HEK293 (cell line): ENCODE measurements around the gene AIF1.

ENCODE experiments used
- CTCF ChIA-PET: fragments of 350-600 bp; formaldehyde crosslinking; extraction: SDS; loops from one replicate; lab custom pipeline; 2021; ENCODE audit warnings: antibody characterized with exemption; lab: Yijun Ruan, JAX
- POLR2A ChIA-PET: fragments of 300-600 bp; formaldehyde crosslinking; extraction: SDS; loops from one replicate; lab custom pipeline; 2020; ENCODE audit warnings: antibody characterized with exemption, inconsistent platforms; lab: Yijun Ruan, JAX
- H3K27ac ChIP-seq: fragments of 200-500 bp; sonication (Bioruptor generic); 2 replicates; pipeline ENCODE4 v1.5.1; 2014; ENCODE audit warnings: low read depth, low read length, control low read depth, inconsistent platforms; ENCODE audit errors: extremely low read depth
- H3K36me3 ChIP-seq, 2 experiments: fragments of 200-500 bp in 1 of 2; sonication (Bioruptor generic) in 1 of 2; 1 replicate in 1 of 2; 2 replicates in 1 of 2; pipeline ENCODE4 v1.5.1; 2014 to 2017; ENCODE audit warnings: inconsistent platforms in 2 of 2, low read length in 2 of 2; ENCODE audit not compliant: control insufficient read depth in 2 of 2, insufficient read depth in 1 of 2
- H3K4me1 ChIP-seq: fragments of 200-500 bp; sonication (Bioruptor generic); 2 replicates; pipeline ENCODE4 v1.5.1; 2014; ENCODE audit warnings: mild to moderate bottlenecking, low read length, inconsistent platforms; ENCODE audit not compliant: control insufficient read depth, insufficient read depth
- H3K4me3 ChIP-seq: 2 replicates; pipeline ENCODE4 v1.5.1; 2011; ENCODE audit warnings: low read depth, mild to moderate bottlenecking, control low read depth, low read length, moderate library complexity
- H3K9me3 ChIP-seq: fragments of 200-500 bp; sonication (Bioruptor generic); 2 replicates; pipeline ENCODE4 v1.5.1; 2014; ENCODE audit warnings: low read depth, low read length, inconsistent platforms; ENCODE audit not compliant: control insufficient read depth, insufficient read depth
- OSR2 ChIP-seq: fragments of 450-650 bp; formaldehyde crosslinking; IDR thresholded peaks from 2 replicates; pipeline ENCODE4 v1.5.1; 2016; ENCODE audit warnings: missing biosample characterization, missing genetic modification characterization
- ZNF184 ChIP-seq: fragments of 450-650 bp; IDR thresholded peaks from 2 replicates; pipeline ENCODE4 v1.5.1; 2018; ENCODE audit warnings: missing biosample characterization, mild to moderate bottlenecking, missing genetic modification characterization
- ZNF366 ChIP-seq: fragments of 450-650 bp; formaldehyde crosslinking; conservative IDR thresholded peaks from 2 replicates; pipeline ENCODE4 v1.5.1; 2016; ENCODE audit warnings: missing biosample characterization, missing genetic modification characterization
- ZNF37A ChIP-seq: fragments of 450-650 bp; IDR thresholded peaks from 2 replicates; pipeline ENCODE4 v1.5.1; 2018; ENCODE audit warnings: missing biosample characterization, missing genetic modification characterization
- ZNF394 ChIP-seq: fragments of 450-650 bp; formaldehyde crosslinking; IDR thresholded peaks from 2 replicates; pipeline ENCODE4 v1.5.1; 2016; ENCODE audit warnings: missing biosample characterization, missing genetic modification characterization, mild to moderate bottlenecking, moderate library complexity, borderline replicate concordance
- ZNF404 ChIP-seq: fragments of 450-650 bp; formaldehyde crosslinking; IDR thresholded peaks from 2 replicates; pipeline ENCODE4 v1.5.1; 2017; ENCODE audit warnings: missing biosample characterization, missing genetic modification characterization
- ZNF423 ChIP-seq: fragments of 450-650 bp; formaldehyde crosslinking; IDR thresholded peaks from 2 replicates; pipeline ENCODE4 v1.5.1; 2016; ENCODE audit warnings: missing biosample characterization, missing genetic modification characterization
- ZNF549 ChIP-seq: fragments of 450-650 bp; IDR thresholded peaks from 2 replicates; pipeline ENCODE4 v1.5.1; 2018; ENCODE audit warnings: missing biosample characterization, missing genetic modification characterization, mild to moderate bottlenecking, inconsistent platforms, moderate library complexity
- ZNF555 ChIP-seq: fragments of 450-650 bp; formaldehyde crosslinking; conservative IDR thresholded peaks from 2 replicates; pipeline ENCODE4 v1.5.1; 2017; ENCODE audit warnings: missing biosample characterization, mild to moderate bottlenecking, missing genetic modification characterization, inconsistent platforms
- ZNF747 ChIP-seq: fragments of 450-650 bp; formaldehyde crosslinking; IDR thresholded peaks from 2 replicates; pipeline ENCODE4 v1.5.1; 2016; ENCODE audit warnings: missing biosample characterization, missing genetic modification characterization
- ZNF768 ChIP-seq: fragments of 450-650 bp; formaldehyde crosslinking; IDR thresholded peaks from 2 replicates; pipeline ENCODE4 v1.5.1; 2018; ENCODE audit warnings: missing biosample characterization, mild to moderate bottlenecking, missing genetic modification characterization
- ZNF830 ChIP-seq: fragments of 450-650 bp; IDR thresholded peaks from 2 replicates; pipeline ENCODE4 v1.5.0; 2018; ENCODE audit warnings: missing biosample characterization, missing genetic modification characterization, low read depth, mild to moderate bottlenecking, moderate library complexity
- ZXDB ChIP-seq: fragments of 450-650 bp; formaldehyde crosslinking; IDR thresholded peaks from 2 replicates; pipeline ENCODE4 v1.5.1; 2016; ENCODE audit warnings: missing biosample characterization, missing genetic modification characterization
- TF ChIP-seq, protein P1 (sequence below): fragments of 450-650 bp; formaldehyde crosslinking; IDR thresholded peaks from 2 replicates; pipeline ENCODE4 v1.5.1; 2016; ENCODE audit warnings: missing biosample characterization, missing genetic modification characterization, borderline replicate concordance
- TF ChIP-seq, protein P2 (sequence below): fragments of 450-650 bp; formaldehyde crosslinking; IDR thresholded peaks from 2 replicates; pipeline ENCODE4 v1.5.1; 2017; ENCODE audit warnings: missing biosample characterization, missing genetic modification characterization
- TF ChIP-seq, protein P3 (sequence below): fragments of 450-650 bp; formaldehyde crosslinking; IDR thresholded peaks from 2 replicates; pipeline ENCODE4 v1.5.1; 2016; ENCODE audit warnings: missing biosample characterization, missing genetic modification characterization
- TF ChIP-seq, protein P4 (sequence below): sonication (generic); formaldehyde crosslinking; IDR thresholded peaks from 2 replicates; pipeline ENCODE4 v1.8.1; 2022; ENCODE audit warnings: mild to moderate bottlenecking, moderate library complexity, missing genetic modification reagents
- TF ChIP-seq, protein P5 (sequence below): fragments of 450-650 bp; formaldehyde crosslinking; IDR thresholded peaks from 2 replicates; pipeline ENCODE4 v1.5.1; 2016; ENCODE audit warnings: missing biosample characterization, missing genetic modification characterization, borderline replicate concordance

Gene AIF1

DNA sequence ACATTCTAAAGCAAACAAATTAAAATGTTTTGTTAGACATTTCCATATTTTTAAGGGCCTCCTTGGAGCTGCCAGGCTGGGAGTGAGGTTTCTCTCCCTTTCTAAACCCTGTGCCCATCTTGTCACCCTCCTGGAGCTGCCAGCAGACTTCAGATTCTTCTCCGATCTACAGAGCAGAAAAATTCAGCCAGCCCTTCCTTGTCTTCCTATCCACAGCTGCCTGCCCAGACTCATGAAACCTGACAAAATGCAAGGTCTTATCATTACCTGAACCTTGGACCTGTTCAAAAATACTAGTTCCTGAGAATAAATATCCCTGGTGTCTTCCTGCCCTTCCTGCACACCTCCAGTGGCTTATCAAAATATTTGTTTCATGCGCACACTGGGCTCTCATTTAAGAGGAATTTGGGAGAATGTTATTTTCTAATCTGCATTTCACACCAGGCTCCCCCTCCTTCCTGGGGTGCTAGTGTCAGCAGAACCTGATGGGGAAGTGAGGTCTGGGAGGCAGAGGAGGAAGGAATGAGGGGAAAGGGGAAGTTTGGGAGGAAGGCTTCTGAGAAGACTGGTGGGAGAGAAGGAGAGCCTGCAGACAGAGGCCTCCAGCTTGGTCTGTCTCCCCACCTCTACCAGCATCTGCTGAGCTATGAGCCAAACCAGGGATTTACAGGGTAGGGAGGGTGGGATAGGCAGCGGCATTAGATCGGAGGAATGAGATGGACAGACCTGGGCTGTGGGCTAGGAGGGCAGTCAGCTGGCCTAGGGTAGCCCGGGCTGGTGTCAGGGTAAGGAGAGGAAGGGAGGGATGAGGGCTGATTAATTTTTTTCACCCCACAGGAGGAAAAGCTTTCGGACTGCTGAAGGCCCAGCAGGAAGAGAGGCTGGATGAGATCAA lies at the start of gene AIF1:
Gene AIF1 (plus strand): TSS at position 551 of the 895 bp plus-strand sequence. CDS start 96 bp downstream, at position 647.
- CTCF ChIA-PET, result interaction anchor here (0.9 to 3.7 kb wide), 3 partner anchors 16 to 1192 kb away, joined by 3 to 22 read pairs (median 5); no protein-coding TSS in a partner anchor
- H3K4me3 ChIP-seq, result no peak within 1 kb of the TSS
- H3K4me1 ChIP-seq, result peaks cover 3% of the 10 kb centered on the region; the same call in 1 of the 2 replicates
- no peaks in the 10 kb centered on the region for H3K36me3 ChIP-seq
- TF ChIP-seq ZNF555 (tag by site-specific recombination) (no peak), ZNF404 (tag by site-specific recombination) (no peak), ZNF394 (tag by site-specific recombination) (no peak), OSR2 (tag by site-specific recombination) (no peak), ZNF184 (tag by site-specific recombination) (no peak), ZNF549 (tag by site-specific recombination) (no peak), ZNF768 (tag by site-specific recombination) (no peak), ZNF423 (no peak), ZXDB (tag by site-specific recombination) (no peak), ZNF747 (no peak), ZNF830 (tag by site-specific recombination) (no peak), ZNF37A (tag by site-specific recombination) (no peak), ZNF366 (tag by site-specific recombination) (no peak)
- TF ChIP-seq, protein P1, sequence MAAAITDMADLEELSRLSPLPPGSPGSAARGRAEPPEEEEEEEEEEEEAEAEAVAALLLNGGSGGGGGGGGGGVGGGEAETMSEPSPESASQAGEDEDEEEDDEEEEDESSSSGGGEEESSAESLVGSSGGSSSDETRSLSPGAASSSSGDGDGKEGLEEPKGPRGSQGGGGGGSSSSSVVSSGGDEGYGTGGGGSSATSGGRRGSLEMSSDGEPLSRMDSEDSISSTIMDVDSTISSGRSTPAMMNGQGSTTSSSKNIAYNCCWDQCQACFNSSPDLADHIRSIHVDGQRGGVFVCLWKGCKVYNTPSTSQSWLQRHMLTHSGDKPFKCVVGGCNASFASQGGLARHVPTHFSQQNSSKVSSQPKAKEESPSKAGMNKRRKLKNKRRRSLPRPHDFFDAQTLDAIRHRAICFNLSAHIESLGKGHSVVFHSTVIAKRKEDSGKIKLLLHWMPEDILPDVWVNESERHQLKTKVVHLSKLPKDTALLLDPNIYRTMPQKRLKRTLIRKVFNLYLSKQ (tag by site-specific recombination), result no peak
- TF ChIP-seq, protein P2, sequence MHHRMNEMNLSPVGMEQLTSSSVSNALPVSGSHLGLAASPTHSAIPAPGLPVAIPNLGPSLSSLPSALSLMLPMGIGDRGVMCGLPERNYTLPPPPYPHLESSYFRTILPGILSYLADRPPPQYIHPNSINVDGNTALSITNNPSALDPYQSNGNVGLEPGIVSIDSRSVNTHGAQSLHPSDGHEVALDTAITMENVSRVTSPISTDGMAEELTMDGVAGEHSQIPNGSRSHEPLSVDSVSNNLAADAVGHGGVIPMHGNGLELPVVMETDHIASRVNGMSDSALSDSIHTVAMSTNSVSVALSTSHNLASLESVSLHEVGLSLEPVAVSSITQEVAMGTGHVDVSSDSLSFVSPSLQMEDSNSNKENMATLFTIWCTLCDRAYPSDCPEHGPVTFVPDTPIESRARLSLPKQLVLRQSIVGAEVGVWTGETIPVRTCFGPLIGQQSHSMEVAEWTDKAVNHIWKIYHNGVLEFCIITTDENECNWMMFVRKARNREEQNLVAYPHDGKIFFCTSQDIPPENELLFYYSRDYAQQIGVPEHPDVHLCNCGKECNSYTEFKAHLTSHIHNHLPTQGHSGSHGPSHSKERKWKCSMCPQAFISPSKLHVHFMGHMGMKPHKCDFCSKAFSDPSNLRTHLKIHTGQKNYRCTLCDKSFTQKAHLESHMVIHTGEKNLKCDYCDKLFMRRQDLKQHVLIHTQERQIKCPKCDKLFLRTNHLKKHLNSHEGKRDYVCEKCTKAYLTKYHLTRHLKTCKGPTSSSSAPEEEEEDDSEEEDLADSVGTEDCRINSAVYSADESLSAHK (tag by site-specific recombination), result no peak
- TF ChIP-seq, protein P3, sequence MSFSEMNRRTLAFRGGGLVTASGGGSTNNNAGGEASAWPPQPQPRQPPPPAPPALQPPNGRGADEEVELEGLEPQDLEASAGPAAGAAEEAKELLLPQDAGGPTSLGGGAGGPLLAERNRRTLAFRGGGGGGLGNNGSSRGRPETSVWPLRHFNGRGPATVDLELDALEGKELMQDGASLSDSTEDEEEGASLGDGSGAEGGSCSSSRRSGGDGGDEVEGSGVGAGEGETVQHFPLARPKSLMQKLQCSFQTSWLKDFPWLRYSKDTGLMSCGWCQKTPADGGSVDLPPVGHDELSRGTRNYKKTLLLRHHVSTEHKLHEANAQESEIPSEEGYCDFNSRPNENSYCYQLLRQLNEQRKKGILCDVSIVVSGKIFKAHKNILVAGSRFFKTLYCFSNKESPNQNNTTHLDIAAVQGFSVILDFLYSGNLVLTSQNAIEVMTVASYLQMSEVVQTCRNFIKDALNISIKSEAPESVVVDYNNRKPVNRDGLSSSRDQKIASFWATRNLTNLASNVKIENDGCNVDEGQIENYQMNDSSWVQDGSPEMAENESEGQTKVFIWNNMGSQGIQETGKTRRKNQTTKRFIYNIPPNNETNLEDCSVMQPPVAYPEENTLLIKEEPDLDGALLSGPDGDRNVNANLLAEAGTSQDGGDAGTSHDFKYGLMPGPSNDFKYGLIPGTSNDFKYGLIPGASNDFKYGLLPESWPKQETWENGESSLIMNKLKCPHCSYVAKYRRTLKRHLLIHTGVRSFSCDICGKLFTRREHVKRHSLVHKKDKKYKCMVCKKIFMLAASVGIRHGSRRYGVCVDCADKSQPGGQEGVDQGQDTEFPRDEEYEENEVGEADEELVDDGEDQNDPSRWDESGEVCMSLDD (tag by site-specific recombination), result no peak
- TF ChIP-seq, protein P4, sequence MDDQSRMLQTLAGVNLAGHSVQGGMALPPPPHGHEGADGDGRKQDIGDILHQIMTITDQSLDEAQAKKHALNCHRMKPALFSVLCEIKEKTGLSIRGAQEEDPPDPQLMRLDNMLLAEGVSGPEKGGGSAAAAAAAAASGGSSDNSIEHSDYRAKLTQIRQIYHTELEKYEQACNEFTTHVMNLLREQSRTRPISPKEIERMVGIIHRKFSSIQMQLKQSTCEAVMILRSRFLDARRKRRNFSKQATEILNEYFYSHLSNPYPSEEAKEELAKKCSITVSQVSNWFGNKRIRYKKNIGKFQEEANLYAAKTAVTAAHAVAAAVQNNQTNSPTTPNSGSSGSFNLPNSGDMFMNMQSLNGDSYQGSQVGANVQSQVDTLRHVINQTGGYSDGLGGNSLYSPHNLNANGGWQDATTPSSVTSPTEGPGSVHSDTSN, result no peak
- TF ChIP-seq, protein P5, sequence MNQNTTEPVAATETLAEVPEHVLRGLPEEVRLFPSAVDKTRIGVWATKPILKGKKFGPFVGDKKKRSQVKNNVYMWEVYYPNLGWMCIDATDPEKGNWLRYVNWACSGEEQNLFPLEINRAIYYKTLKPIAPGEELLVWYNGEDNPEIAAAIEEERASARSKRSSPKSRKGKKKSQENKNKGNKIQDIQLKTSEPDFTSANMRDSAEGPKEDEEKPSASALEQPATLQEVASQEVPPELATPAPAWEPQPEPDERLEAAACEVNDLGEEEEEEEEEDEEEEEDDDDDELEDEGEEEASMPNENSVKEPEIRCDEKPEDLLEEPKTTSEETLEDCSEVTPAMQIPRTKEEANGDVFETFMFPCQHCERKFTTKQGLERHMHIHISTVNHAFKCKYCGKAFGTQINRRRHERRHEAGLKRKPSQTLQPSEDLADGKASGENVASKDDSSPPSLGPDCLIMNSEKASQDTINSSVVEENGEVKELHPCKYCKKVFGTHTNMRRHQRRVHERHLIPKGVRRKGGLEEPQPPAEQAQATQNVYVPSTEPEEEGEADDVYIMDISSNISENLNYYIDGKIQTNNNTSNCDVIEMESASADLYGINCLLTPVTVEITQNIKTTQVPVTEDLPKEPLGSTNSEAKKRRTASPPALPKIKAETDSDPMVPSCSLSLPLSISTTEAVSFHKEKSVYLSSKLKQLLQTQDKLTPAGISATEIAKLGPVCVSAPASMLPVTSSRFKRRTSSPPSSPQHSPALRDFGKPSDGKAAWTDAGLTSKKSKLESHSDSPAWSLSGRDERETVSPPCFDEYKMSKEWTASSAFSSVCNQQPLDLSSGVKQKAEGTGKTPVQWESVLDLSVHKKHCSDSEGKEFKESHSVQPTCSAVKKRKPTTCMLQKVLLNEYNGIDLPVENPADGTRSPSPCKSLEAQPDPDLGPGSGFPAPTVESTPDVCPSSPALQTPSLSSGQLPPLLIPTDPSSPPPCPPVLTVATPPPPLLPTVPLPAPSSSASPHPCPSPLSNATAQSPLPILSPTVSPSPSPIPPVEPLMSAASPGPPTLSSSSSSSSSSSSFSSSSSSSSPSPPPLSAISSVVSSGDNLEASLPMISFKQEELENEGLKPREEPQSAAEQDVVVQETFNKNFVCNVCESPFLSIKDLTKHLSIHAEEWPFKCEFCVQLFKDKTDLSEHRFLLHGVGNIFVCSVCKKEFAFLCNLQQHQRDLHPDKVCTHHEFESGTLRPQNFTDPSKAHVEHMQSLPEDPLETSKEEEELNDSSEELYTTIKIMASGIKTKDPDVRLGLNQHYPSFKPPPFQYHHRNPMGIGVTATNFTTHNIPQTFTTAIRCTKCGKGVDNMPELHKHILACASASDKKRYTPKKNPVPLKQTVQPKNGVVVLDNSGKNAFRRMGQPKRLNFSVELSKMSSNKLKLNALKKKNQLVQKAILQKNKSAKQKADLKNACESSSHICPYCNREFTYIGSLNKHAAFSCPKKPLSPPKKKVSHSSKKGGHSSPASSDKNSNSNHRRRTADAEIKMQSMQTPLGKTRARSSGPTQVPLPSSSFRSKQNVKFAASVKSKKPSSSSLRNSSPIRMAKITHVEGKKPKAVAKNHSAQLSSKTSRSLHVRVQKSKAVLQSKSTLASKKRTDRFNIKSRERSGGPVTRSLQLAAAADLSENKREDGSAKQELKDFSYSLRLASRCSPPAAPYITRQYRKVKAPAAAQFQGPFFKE (tag by site-specific recombination), result no peak
- no peak within 1 kb of the TSS for H3K27ac ChIP-seq
- POLR2A ChIA-PET, result no interaction called here
- H3K9me3 ChIP-seq, result no peaks in the 10 kb centered on the region
